ENCODE results near the gene CARTPT.

CARTPT gene

DNA sequence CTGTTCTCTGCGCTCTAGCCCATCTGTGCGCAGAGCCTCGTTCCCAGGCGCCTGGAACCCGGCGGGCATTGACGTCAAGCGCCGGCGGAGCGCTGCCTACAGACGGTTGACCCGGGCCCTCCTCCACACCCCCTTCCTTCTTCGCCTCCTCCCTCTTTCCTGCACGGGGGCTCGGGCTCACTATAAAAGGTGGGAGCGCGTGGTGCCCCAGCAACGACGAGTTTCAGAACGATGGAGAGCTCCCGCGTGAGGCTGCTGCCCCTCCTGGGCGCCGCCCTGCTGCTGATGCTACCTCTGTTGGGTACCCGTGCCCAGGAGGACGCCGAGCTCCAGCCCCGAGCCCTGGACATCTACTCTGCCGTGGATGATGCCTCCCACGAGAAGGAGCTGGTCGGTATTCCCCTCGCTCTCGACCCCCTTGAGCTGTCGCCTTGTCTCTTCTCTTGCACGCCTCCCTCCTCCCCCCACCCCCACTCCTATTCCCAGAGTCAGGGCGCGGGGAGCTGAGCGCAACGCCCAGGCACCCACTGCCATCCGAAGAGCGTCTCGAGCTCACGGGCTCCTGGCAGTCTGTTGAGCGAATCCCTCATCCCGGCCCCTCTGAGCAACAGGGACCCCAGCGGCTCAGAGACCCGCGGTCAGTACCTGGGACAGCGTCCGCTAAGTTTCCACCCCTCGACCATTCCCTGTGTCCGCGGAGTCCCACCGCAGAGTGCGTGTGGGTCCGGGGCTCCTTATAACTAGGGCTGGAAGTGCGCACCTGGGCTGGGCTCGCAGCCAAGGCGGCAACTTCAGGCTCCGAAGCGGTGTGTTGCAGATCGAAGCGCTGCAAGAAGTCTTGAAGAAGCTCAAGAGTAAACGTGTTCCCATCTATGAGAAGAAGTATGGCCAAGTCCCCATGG is at the start of gene CARTPT:
Gene CARTPT (plus strand): TSS at position 213 of the 902 bp plus-strand sequence. CDS start 19 bp downstream, at position 232.
- TF ChIP-seq CTCF (IDR thresholded peaks at IDR 0.05) (no peak), ZFX (IDR thresholded peaks at IDR 0.05; ENCODE audit: borderline replicate concordance) (no peak)

DNA sequence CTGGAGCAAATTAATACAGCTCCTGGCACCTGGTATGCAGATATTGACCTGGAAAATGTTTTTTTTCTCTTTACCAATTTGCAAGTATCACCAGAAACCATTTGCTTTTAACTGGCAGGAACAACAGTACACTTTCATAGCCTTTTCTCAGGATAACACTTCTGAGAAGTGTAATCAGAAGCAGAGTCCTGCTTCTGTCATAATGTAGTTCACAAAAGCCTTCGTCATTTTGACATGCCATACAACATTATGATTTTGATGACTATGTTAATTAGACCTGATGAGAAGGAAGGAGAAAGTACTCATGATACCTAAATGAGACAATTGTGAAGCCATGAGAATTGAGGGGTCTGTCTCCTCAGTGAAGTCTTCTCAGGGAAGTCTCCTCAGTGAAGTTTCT is 41.1 kb upstream of the CARTPT start:
- TF ChIP-seq ZFX (IDR thresholded peaks at IDR 0.05; ENCODE audit: borderline replicate concordance) (no peak), CTCF (IDR thresholded peaks at IDR 0.05) (no peak)
- no peak overlapping the region for H3K27ac ChIP-seq

More for the DNA sequence above, at the start of gene CARTPT:
- peak within 1 kb of the TSS; percentile 97 for H3K27ac ChIP-seq

DNA sequence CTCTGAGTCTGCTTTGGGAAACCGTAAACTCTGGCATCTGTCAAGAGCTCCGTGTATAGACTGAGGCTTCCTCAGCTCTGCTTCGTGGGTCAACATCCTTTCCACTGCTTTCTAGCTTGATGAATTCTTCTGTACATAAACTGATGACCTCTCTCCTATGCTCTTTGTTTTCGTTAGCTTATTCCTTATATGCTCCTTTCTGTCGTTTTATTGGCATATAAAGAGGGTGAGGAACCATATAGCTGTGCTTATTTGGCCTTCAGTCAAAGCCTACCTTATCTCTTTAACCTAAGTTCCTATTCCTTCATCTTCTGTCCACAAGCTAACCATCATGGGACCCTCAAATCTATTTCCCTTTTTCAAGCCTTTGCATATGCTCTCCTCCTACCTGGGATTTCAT is 39.4 kb upstream of the CARTPT start:
- peak overlapping the region; percentile 70 for H3K27ac ChIP-seq
- TF ChIP-seq ZFX (IDR thresholded peaks at IDR 0.05; ENCODE audit: borderline replicate concordance) (no peak), CTCF (IDR thresholded peaks at IDR 0.05) (no peak)

DNA sequence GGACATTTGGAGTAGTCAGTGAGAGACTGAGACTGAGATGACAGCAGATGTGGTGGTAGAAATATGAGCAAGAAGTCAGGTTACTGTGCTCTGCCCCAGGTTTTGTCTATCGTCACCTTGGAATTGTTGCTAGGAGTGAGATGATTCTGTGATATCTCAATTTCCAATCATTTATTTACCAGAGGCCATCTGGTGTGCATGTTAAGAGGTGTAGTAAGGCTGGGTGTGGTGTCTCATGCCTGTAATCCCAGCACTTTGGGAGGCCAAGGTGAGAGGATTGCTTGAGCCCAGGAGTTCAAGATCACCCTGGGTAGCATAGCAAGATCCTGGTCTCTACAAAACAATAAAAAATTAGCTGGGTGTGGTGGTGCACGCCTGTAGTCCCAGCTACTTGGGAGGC is 38.6 kb upstream of the CARTPT start:
- no peak for TF ChIP-seq CTCF (IDR thresholded peaks at IDR 0.05)
- no peak for TF ChIP-seq ZFX (IDR thresholded peaks at IDR 0.05; ENCODE audit: borderline replicate concordance)
- peak overlapping the region; percentile 70 for H3K27ac ChIP-seq

DNA sequence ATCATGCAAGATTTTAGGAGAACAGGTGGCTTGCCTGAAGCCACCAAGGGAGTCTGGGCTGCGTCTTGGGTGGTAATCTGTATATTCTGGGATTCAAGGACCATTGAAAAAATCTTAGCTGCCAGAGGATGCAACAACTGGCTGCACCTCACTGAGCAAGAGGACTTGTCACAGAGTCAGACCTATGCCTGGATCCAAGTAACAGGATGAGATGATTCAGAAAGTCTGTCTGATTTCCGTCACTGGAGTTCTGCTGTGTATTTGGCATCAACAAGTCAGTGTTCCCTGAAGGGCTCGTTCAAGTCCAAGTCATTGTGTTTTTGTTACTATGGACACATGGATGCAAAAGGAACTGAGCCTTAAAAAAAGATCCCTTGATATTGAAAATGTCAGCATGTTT is 37.8 kb upstream of the CARTPT start:
- peak overlapping the region; percentile 70 for H3K27ac ChIP-seq
- no peak for TF ChIP-seq CTCF (IDR thresholded peaks at IDR 0.05)
- TF ChIP-seq ZFX (IDR thresholded peaks at IDR 0.05; ENCODE audit: borderline replicate concordance): no peak

DNA sequence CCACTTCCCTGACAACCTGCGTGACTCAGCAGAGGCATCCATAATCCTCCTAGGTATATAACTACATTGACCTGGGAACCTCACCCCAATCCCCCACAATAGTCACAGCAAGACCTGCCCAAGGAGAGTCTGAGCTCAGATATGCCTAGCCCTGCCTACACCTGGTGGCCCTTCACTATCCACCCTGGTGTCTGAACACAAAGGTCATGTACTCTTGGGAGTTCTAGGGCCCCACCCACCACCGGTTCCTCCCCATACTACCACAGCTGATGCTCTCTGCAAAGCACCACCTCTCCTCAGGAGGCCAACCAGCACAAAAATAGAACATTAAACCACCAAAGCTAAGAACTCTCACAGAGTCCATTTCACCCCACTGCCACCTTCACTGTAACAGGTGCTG is 34.8 kb upstream of the CARTPT start:
- H3K27ac ChIP-seq: no peak overlapping the region

More for the DNA sequence above, 34.8 kb upstream of the CARTPT start:
- no peak for TF ChIP-seq CTCF (IDR thresholded peaks at IDR 0.05)
- no peak for TF ChIP-seq ZFX (IDR thresholded peaks at IDR 0.05; ENCODE audit: borderline replicate concordance)

Measured in 22Rv1 (cell line).